Measurements from ENCODE around the gene CERCAM.

- TF ChIP-seq CTCF (conservative IDR thresholded peaks at IDR 0.05; ENCODE audit: low read depth, low read length) = no peak
- TF ChIP-seq EZH2 (IDR thresholded peaks at IDR 0.05; ENCODE audit: low read length, unreplicated experiment) = no peak
- TF ChIP-seq EZH2phosphoT487 (IDR thresholded peaks at IDR 0.05; ENCODE audit: borderline replicate concordance, low read length) = no peak
Measured at GRCh38 chr9:128469070-128469469, 48.4 kb downstream of the CERCAM start.

Data from PC-3 (cell line).